Ascending aorta (tissue), 2 donors: Measurements from ENCODE around the gene CEACAM16. TPM values are rescaled to one million over a fixed set of nuclear protein-coding genes. Genes with fewer than 3 reads are reported as not detected.

ENCODE experiments used
- DNase-seq, 2 donors: peaks; one replicate each; pipeline ENCODE4 v3.0.0-alpha.2; 2019; ENCODE audit warnings: low spot score in 2 of 2
- H3K27ac ChIP-seq, 2 donors: fragments of 200-600 bp; sonication (generic); one replicate each; pipeline ENCODE4 v1.5.1; 2016 to 2017; ENCODE audit warnings: mild to moderate bottlenecking in 1 of 2
- H3K27me3 ChIP-seq: fragments of 200-600 bp; sonication (generic); one replicate; pipeline ENCODE4 v1.5.1; 2017
- H3K36me3 ChIP-seq, 2 donors: fragments of 200-600 bp; sonication (generic); one replicate each; pipeline ENCODE4 v1.5.1; 2016
- H3K4me1 ChIP-seq, 2 donors: fragments of 200-600 bp; sonication (generic); one replicate each; pipeline ENCODE4 v1.5.1; 2016 to 2017; ENCODE audit warnings: mild to moderate bottlenecking in 1 of 2
- H3K4me3 ChIP-seq, 2 donors: fragments of 200-600 bp; sonication (generic); one replicate each; pipeline ENCODE4 v1.5.1; 2016 to 2017; ENCODE audit warnings: mild to moderate bottlenecking in 1 of 2
- H3K9me3 ChIP-seq, 2 donors: fragments of 200-600 bp; sonication (generic); one replicate each; pipeline ENCODE4 v1.5.1; 2016
- intact Hi-C: fragments of 100-400 bp; cut with DNase I; formaldehyde crosslinking; loops from one replicate; pipeline ENCODE4 v1.15.1; 2023
- total RNA-seq: library from RNA; depleted of rRNA; stranded (reverse); fragments of >200 nt; gene quantifications from one replicate; pipeline ENCODE4 v1.1.0, GENCODE V29; 2016
- TF ChIP-seq, protein P1 (sequence below), 3 experiments: fragments of 200-600 bp in 2 of 3; fragments of 450-650 bp in 1 of 3; sonication (generic) in 2 of 3; IDR thresholded peaks; one replicate each; pipeline ENCODE4 v1.5.1; 2016 to 2019; ENCODE audit warnings: antibody characterized with exemption in 3 of 3, mild to moderate bottlenecking in 1 of 3, moderate library complexity in 1 of 3

Gene CEACAM16, protein sequence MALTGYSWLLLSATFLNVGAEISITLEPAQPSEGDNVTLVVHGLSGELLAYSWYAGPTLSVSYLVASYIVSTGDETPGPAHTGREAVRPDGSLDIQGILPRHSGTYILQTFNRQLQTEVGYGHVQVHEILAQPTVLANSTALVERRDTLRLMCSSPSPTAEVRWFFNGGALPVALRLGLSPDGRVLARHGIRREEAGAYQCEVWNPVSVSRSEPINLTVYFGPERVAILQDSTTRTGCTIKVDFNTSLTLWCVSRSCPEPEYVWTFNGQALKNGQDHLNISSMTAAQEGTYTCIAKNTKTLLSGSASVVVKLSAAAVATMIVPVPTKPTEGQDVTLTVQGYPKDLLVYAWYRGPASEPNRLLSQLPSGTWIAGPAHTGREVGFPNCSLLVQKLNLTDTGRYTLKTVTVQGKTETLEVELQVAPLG
- not detected for total RNA-seq

DNA sequence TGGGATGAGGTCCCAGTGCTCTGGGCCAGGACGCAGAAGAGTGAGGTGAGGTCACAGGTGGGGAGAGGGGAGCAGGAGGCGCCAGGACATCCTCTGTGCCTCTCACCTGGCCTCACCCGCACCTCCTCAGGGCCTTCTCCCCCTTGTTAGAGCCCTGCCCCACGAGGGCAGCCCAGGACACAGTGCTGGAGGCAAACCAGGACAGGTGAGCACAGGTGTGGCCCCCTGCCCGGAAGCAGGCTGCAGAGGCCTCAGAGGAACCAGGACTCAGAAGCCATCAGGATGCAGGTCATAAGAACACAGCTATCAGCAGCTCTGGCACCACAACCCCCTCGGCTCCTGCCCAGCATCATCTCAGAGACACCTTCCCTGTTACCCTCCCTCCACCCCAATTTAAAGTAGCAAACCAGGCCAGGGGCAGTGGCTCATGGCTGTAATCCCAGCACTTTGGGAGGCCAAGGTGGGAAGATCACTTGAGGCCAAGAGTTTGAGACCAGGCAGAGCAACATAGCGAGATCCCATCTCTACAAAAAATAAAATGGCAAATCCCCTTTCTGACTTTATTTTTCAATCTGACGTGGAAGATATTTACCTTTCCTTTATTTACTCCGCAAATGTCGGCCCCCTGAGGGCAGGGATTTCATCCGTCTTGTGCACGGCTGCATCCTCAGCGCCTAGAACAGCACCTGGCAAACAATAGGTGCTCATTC is at the start of gene CEACAM16:
Gene CEACAM16, plus strand, starts transcription at position 660 of the 710 bp plus-strand sequence. CDS start 2,306 bp downstream, outside the sequence.
- no peak within 1 kb of the TSS for H3K27ac ChIP-seq
- TF ChIP-seq, protein P1, sequence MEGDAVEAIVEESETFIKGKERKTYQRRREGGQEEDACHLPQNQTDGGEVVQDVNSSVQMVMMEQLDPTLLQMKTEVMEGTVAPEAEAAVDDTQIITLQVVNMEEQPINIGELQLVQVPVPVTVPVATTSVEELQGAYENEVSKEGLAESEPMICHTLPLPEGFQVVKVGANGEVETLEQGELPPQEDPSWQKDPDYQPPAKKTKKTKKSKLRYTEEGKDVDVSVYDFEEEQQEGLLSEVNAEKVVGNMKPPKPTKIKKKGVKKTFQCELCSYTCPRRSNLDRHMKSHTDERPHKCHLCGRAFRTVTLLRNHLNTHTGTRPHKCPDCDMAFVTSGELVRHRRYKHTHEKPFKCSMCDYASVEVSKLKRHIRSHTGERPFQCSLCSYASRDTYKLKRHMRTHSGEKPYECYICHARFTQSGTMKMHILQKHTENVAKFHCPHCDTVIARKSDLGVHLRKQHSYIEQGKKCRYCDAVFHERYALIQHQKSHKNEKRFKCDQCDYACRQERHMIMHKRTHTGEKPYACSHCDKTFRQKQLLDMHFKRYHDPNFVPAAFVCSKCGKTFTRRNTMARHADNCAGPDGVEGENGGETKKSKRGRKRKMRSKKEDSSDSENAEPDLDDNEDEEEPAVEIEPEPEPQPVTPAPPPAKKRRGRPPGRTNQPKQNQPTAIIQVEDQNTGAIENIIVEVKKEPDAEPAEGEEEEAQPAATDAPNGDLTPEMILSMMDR (IDR thresholded peaks at IDR 0.05) = no peak
- intact Hi-C loops = no loop called here
- H3K27me3 ChIP-seq = no peaks in the 10 kb centered on the region
- H3K9me3 ChIP-seq = no peaks in the 10 kb centered on the region
- DNase-seq = no peak
- no peaks in the 10 kb centered on the region for H3K36me3 ChIP-seq
- H3K4me3 ChIP-seq = no peak within 1 kb of the TSS
- H3K4me1 ChIP-seq = no peaks in the 10 kb centered on the region

DNA sequence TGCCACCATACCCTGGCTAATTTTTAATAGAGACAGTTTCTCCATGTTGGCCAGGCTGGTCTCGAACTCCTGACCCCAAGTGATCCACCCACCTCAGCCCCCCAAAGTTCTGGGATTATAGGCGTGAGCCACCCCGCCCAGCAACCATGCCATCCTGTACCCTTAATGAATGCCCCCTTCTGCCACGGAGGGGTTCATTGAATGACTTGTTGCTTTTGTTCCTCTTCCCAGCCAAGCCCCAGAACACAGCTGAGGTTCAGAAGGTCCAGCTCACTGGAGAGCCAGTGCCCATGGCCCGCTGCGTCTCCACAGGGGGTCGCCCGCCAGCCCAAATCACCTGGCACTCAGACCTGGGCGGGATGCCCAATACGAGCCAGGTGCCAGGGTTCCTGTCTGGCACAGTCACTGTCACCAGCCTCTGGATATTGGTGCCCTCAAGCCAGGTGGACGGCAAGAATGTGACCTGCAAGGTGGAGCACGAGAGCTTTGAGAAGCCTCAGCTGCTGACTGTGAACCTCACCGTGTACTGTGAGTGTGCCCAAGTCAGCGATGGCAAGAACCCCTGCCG is 49.3 kb upstream of the CEACAM16 start:
- H3K27ac ChIP-seq = no peak overlapping the region
- DNase-seq = no peak
- H3K27me3 ChIP-seq = no peaks in the 10 kb centered on the region
- H3K4me3 ChIP-seq = no peak overlapping the region
- TF ChIP-seq, protein P1 (IDR thresholded peaks at IDR 0.05) = no peak
- peaks cover 46 to 49% of the 10 kb centered on the region in 2 donors for H3K36me3 ChIP-seq
- intact Hi-C loops = no loop called here
- H3K4me1 ChIP-seq = peaks cover 8 to 25% of the 10 kb centered on the region in 2 donors
- H3K9me3 ChIP-seq = no peaks in the 10 kb centered on the region

DNA sequence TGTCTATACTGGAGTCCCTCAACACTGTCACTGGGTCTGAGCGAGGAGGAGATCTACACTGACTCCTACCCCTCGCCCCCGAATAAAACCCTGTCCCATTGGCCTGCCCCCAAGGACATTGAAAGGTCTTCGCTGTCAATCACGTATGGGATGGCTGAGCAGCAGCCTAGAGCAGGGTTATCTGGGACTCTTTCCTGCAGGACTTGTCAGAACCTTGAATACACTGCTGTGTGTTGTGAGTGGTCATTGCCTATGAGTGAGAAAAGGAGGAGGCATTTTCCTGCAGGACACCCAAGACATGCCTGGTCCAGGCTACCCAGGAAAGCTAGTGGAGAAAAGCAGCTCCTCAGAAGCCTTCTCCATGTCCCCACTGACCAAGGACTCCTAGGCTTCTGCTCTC is 45.6 kb upstream of the CEACAM16 start:
- intact Hi-C loops = no loop called here
- Histone ChIP-seq H3K27me3 (no peaks in the 10 kb centered on the region), H3K36me3 (peaks cover 56 to 65% of the 10 kb centered on the region in 2 donors), H3K4me1 (peaks cover 0 to 4% of the 10 kb centered on the region in 2 donors), H3K9me3 (no peaks in the 10 kb centered on the region), H3K27ac (no peak overlapping the region), H3K4me3 (no peak overlapping the region)
- DNase-seq = no peak
- TF ChIP-seq, protein P1 (IDR thresholded peaks at IDR 0.05) = no peak

DNA sequence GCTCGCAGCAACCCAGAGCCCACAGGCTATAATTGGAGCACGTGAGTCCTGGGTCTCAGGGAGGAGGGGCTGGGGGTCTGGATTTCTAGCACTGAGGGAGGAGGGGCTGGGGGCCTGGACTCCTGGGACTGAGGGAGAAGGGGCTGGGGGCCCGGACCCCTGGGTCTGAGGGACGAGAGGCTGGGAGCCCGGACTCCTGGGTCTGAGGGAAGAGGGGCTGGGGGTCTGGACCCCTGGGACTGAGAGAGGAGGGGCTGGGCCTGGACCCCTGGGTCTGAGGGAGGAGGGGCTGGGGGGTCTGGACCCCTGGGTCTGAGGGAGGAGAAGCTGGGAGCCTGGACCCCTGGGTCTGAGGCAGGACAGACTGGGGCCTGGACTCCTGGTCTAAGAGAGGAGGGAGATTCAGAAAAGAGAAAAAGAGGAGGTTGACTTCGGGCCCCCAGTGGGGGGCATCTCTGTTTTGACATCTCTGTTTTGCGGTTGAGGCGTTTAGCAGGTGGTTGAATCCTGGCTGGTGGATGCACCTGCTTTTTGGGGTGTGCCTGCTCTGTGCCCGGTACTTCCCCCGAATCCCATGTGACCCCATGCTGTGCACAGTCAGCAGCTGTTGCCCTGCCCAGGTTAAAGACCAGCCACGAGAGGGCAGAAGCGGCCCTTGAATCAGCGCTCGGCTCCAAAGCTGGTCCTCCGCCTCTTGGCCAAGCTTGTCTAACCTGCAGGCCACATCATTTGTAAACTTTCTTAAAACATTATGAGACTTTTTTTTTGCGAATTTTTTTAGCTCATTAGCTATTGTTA is 44.8 kb upstream of the CEACAM16 start:
- DNase-seq = peak; percentile 26 to 78

More for the DNA sequence above, 44.8 kb upstream of the CEACAM16 start:
- Histone ChIP-seq H3K27me3 (no peaks in the 10 kb centered on the region), H3K9me3 (no peaks in the 10 kb centered on the region), H3K4me3 (no peak overlapping the region), H3K27ac (no peak overlapping the region), H3K36me3 (peaks cover 58 to 74% of the 10 kb centered on the region in 2 donors), H3K4me1 (no peaks in the 10 kb centered on the region)
- TF ChIP-seq, protein P1 (IDR thresholded peaks at IDR 0.05) = peak; percentile 22 to 61 (median 47)
- intact Hi-C loops = no loop called here
